GM18873 (cell line): ENCODE results near the gene RAB6B.

ENCODE experiments used
- ATAC-seq: cut with Tn5 transposase; IDR thresholded peaks from one replicate; pipeline ENCODE4 v1.9.1; 2021; ENCODE audit warnings: mild to moderate bottlenecking, moderate library complexity, moderate number of reproducible peaks; ENCODE audit not compliant: unreplicated experiment, low FRiP score

Gene RAB6B

DNA sequence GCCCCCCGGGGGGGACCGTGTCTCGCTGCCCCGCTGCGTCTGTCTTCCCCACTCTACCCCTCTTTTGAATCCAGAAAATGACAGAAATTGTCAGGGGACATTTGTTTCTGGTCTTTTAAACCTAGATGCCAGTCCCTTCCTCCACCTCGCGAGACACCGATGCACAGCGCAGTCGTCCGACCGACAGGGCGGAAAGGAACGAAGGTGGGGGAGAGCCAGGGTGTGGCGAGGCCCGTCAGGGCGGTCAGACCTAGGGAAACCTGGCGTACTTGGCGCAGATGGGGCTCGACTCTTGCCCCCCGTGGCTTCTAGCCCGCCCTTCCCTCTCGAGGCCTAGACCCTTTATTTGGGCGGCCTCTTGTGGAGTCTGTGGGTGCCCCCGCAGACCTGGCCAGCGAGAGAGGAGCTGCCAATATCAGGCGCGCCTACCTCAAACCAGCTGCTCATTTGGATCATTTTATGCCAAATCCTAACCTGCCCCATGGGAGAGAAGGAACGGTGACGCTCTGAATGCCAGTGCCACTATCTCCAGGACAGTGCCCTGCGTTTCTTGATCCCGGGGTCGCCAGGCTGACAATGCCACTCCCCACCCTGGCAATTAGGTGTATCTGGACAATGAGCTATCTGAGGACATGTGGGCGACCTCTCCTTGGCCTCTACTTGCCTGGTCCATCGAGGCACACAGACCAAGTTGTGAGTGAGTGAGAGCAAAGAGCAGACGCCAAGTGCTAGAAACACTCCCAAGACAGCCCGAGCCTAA is 500 bp upstream of the RAB6B start:
- no peak for ATAC-seq

DNA sequence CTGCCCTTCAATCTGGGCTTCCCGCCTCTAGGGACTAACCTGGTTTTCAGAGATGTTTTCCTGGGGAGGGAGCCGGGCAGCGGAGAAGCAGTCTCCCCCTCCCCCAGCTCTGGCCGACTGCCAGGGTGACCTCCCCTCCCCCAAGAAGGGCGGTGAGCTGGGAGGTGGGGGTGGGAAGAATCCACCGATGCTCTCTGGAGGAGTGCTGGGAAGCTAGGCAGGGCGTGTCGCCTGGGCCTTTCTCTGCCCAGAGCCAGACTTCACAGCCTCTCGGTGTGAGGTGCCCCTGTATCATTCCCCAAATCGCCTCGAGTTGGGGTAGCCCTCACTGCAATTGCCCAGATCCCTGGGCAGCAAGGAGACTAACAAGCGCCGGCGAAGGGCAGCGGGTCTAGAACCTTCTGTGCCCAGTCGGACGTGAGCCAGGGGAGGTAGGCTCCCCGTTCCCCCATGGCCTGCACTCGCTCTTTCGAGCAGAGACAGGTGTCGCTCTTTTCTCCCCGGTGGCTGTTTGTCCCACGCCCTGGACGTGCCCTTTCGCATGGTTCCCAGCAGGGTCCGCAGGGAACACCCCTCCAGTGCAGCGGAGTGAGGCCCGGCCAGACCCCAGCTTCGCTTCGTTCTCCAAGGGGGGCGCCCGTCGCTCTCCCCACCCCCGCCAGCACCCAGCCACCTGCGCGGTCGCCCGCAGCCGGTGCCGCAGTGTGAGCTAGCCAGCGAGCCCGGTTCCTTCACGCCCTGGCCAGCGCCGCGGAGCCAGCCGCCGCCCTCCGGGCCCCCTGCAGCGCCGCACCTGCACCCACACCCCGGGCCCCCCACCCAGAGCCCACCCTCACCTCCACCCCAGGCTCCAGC is 1.1 kb downstream of the RAB6B start:
- no peak for ATAC-seq

DNA sequence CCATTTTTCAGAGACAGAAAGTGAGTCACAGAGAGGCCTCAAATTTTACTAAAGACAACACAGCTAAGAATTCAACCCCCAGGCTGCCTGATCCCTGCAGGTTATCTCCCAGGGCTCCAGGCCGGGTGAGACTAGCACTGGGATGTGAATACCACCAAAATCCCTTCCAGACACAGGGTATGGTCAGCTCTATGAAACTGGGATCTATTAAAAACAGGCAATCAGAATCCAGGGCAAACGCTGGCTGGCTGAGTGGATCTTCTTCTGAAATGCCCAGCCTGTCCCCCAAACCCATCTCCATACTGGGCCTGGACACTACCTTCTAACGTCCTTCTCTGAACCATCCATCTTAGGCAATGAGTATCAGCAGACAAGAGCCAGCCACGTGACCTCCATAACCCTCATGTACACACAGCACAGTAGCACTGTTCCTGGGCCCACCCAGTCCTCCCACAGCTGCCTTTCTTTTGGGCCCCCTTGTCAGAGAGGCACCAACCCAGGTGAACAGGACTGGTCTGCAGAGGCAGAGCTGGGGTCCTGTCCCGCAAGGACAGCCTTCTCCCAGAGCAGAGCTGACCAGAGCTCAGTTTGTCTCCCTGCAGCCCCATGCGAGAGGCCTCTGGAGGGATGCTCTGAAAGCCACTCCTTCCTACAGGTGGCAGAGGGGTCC is 1.9 kb downstream of the RAB6B start:
- ATAC-seq = no peak

DNA sequence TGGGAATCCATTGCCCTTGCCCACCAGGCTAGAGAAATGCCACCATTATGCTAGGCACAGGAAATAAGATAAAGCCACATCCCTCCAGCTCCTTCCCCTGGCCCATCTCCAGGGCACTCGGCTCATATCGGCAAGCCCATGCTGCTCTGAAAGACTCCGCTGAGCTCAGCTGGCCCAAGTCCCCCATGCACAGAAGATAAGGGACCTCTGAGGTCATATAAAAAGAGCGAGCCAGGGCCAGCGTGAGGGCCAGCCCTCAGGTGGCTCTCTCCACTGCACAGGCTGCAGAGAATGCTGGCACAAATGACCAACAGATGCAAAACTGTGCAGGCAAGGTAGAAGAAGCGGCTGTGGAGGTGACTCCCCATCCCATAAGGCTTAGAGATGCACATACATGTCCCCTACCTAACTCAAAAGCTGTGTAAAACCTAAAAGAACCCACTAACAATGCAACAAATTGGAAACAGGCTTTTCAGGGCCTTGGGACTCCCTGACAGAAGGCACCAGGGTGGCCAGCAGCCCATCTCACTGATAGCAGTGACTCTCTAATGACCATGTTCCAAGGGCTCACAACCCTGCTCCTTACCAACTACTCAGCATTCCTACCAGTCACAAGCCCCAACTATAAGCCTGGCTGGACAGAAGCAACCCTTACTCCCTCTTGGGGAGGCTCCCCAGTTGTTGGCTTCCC is 3.0 kb downstream of the RAB6B start:
- no peak for ATAC-seq

DNA sequence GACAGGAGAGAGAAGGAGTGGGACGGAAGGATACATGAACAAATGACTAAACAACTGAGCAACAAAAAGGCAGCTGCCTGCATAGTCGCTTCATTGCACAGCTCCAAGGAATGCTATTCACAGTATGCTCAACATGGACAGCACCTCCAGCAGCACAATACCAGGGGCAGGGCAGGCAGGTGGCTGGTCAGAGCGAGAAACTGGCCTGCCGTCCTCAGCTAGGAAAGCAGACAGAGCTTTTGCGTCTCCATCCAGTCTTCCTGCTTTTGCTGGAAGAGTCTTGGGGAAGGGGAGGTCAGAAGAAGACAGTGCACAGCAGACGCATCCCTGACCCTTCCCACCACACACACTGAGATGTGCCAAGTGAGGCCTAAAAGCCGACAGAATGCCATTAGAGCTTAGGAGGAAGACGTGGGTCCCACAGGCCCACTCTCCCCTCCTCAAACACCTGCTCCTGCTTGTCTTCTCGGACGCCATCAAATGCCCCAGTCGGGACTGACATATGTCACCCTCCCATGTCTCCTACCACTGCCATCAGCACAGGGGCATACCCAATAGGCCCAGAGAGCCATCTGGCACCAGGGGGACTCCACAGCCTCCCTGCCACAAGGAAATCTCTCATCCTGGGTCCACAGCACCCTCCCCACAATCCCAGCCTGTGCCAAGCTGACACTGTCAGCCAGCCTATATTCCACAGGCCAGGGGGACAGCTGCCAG is 3.9 kb downstream of the RAB6B start:
- ATAC-seq = no peak

DNA sequence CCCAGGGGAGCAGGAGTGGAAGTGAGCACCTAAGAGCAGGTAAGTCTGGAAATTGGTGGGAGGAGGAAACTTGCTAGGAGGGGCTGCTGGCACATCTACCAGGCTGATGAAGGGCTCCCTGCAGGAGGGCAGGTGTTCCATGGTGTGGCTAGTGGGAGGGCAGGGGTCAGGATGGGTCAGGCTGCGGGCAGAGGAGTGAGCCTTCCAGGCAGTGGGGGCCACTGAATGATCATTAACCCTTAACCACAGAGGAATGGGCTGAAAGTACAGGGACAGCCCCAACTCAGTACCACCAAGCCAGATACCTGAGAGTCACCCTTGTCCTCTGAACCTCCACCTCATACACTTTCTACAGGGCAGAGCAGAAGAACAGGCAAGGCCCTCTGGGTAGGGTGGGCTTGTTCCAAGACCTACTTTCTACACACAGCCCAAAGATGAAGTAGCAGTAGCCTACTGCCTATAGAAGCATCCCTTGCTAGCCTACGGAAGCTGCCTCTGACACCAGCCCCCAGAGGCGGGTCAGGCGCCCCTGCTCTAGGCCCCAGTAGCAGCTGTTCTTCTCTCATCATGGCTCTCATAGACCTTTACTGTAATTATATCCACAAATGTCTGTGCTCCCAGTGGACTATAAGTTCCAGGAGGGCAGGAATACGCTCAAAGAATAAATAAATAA is 4.6 kb downstream of the RAB6B start:
- ATAC-seq = no peak

DNA sequence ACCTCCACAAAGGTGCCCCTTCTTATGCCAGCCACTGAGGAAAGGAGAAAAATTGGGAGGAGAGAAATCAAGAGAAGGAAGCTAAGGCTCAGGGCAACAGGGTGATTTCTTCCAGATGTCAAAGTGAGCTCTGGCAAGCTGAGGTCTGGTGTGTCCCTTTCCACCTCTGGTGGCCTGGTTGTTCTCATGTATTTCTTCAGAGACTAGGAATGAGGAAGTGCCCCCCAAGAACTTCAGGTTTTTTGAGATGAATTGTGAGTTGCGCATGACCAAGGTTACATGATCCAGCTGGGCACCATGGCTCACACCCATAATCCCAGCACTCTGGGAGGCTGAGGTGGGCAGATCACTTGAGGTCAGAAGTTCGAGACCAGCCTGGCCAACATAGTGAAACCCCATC is 5.6 kb downstream of the RAB6B start:
- no peak for ATAC-seq

DNA sequence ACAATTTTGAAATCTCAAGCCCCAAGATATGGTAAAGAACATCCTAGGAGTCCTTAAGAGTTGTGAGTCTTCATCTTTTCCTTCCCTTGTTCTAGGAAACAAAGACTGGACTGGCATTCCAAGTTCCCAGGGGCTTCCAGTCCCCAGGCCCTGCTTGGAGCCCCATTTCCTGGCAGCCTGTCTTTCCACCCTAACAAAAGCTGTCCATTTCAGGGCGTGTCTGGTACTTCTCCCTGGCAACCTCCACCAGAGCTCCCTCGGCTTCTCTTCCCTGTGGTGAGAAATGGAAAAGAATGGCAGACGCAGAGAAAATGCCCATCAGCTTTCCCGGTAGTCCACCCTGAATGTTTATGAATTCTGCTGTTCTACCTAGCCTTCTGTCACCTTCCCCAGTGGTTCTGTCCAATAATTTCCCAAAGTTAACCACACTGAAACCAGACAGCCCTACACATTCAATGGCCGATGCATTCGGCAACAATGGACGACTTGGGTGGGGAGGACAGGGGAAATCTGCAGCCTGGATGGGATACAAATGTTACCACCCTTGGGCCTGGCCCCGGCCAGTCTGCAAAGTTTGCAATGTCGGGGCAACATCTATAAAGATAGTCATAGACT is 6.8 kb downstream of the RAB6B start:
- ATAC-seq = no peak

DNA sequence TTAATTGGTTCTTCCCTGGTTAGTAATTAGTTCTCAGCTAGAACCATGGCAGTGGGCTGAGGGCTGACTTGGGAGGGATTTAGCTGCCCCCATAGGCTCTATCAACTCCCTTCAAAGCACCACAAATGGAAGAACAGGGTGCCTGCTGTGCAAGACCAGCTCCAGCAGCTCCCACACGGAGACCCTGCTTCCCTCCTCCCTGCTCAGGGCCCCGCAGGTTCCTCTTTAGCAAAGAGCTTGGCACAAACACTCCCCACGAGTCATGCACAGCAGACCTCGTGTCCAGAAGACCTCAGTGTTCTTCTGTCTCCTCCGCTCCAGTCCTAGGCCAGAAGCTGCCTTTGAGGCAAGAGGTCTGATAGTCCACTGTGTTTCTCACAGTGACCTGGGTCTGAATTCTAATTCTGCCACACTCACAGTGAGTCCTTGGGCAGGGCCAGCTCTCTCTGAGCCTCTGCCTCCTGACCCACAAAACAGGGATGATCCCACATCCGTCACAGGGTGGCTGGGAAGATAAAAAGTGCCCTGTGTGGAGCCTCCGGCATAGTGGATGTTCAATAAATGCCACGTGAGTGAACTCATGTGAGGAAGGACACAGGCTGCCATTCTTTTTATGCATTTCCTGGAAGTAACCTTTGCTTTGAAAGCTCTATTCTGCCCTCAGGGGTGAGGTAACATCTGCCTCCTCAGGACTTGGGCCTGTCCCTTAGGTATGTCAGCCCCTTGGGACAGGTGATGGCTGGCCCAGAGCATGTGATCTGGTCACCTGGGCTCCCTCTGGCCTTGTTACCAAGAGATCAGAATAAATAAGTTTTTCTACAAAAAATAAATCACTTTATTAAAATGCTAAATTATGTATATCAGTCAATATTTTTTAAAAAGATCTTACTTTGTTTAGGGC is 7.6 kb downstream of the RAB6B start:
- no peak for ATAC-seq

DNA sequence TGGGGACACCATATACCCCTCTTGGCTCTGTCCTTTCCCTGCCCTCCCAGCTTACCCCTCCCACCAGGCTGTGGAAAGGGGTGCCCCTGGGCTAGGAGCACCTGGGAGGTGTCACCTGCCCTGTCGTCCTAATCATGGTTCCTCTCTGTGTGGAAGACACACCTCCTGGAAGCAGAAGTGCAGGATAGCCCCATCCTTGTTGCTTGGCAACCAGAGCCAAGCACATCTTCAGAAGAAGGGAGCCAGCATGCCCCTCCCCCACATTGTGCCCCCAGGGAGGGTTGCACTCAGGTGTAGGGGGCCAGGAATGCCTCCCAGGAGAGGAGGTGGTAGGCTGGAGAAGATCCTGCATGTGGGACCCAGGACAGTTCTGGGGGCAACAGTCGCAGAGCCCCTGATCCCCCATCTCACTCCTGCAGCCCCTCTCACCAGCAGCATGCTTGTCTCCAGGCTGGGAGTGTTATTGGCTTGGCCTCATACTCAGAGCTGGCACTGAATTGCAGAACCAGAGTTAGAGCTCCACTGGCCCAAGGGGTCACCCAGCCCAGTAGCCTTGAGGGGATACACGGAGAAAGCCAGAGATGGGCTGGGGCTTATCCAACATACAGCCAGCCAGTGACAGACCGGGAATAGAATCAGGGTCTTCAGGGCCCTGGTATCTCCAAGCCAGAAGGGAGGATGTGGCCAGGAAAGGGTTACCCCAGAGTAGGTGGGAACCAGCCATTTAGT is 8.4 kb downstream of the RAB6B start:
- no peak for ATAC-seq

DNA sequence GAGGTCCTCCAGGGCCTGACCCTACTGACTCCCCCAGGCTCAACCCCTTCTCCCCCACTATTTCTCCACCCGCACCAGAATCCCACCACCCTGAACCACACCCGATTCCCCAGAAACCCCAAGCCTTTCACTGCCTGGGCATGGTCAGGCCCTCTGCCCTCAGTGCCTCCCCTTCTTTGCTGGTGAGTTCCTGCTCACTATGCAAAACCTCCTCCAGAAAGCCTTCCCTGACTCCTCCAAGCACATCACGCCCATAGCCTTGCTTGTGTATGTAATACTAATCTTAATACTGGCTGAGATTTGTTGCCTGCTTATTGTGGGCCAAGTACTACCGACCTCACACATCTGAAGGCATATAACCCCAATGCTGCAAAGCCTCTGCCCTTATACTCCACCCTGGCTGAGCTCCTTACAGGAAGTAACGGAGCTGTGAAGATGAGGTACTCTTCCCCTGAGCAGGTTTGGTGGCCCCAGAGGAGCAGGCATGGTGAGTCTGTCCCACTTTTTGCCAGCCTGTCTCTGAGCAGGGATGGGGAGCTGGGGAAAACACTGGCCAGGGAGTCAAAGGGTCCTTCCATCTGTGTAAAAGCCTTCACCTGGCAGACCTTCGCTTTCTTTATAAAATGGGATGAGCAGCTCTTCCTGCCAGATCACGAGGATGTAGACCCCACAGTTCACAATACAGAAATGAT is 9.5 kb downstream of the RAB6B start:
- ATAC-seq = no peak

DNA sequence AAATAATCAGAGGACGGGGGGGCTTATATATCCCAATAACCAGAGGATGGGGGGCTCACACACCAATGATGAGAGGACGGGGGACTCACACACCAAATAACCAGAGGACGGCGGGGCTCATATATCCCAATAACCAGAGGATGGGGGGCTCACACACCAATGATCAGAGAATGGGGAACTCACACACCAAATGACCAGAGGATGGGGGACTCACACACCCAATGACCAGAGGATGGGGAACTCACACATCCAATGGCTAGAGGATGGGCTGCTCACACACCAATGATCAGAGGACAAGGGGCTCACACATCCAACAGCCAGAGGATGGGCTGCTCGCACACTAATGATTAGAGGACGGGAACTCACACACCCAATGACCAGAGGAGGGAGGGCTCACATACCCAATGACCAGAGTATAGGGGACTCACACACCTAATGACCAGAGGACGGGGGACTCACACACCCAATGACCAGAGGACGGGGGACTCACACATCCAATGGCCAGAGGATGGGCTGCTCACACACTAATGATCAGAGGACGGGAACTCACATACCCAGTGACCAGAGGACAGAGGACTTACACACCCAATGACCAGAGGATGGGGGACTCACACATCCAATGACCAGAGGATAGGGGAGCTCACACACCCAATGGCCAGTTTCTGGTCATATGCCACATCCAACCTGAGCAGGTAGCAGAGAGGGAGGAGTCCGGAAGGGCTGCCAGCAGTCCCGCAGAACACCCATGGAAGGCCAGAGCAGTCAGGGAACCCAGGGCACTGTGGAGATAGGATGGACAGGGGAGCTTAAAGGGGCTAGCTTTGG is 10.6 kb downstream of the RAB6B start:
- no peak for ATAC-seq

DNA sequence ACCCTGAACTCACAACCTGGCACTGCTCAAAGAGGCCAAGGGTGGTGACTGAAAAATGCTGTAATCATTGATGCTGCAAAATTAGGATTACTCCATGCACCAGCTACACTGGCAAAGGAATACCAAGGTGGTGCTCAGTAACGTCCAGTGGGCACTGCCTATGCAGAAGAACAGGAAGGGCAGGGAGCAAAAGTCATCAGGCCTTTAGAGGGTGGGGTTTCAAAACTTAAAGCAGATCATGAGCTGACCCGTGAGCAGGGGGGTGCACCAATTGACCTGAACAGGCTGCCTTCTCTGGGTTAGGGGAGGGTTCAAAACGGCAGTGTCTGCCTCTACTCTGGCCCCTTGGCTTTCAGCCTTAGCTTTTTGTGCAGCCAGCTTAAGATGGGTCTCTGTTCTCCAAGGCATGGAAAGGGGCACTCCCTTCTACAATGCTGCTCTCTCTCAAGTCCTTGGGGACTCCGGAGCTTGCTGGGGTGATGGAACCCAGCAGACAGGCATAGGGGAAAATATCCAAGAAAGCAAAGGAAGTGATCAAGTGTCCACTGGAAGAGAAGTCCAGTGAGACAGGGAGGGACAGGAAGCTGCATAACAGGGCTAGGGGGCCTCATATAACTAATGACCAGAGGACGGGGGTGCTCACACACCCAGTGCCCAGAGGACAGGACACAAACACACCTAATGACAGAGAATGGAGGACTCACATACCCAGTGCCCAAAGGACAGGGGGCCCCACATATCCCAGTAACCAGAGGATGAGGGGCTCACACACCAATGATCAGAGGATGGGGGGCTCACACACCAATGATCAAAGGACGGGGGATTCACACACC is 11.4 kb downstream of the RAB6B start:
- ATAC-seq = no peak

DNA sequence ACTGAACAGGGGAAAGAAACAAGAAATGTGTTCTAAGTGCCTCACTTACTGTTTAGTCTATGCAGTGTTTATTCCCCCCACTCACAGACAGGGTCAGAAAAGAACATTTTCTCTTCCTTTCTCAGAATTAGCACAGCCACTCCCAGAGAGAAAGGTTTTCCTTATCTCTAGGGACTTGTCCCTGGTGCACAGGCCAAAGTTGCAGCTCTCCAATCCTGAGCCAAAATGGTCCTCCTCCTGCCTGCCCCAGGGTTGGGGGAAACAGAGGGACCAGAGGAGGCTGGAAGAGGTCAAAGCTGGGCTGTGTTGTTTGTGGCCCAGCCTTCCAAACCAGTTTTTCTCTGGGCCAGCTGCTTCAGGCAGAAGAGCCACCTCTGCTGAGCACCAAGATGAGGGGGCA is 12.0 kb downstream of the RAB6B start:
- ATAC-seq = no peak

DNA sequence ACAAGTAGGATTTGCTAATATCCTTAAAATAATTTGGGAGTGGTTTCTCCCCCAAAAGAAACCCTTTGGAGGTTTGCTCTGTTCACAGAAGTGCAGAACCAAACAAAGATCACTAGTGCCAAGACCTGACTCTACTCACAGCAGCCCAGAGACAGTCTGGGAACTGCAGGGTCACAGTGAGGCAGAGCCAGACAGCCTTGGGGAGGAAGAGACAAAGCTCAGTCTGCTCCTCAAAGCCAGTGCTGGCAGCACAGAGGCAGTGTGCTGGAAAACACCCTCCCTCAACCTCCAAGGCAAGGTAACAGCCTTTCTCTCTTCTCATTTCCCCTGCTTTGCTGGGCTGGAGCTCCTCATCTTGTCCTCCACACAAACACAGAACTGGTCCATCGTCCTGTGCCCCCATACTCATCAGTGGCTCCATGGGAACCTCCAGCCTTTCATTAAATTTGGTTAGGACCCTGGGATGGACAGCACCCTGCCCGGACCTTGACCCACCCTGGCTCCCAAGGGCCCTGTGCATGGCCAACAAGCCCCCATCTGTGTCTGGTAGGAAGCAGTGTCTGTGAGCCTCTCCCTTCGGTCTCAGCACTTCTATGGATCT is 12.6 kb downstream of the RAB6B start:
- ATAC-seq = no peak
